Breast epithelium (tissue), 3 donors: ENCODE data around the gene LONP2.

ENCODE experiments used
- CTCF ChIP-seq, 3 donors: fragments of 450-650 bp; IDR thresholded peaks; one replicate each; pipeline ENCODE4 v1.5.1; 2016 to 2017; ENCODE audit warnings: antibody characterized with exemption in 3 of 3, mild to moderate bottlenecking in 3 of 3, moderate library complexity in 3 of 3
- POLR2A ChIP-seq: fragments of 450-650 bp; IDR thresholded peaks from one replicate; pipeline ENCODE4 v1.6.1; 2016; ENCODE audit warnings: antibody characterized with exemption, mild to moderate bottlenecking, moderate library complexity

- no peak for TF ChIP-seq CTCF (IDR thresholded peaks at IDR 0.05)
- TF ChIP-seq POLR2A = no peak
Observed at GRCh38 chr16:48218473-48218872, 25.6 kb upstream of the LONP2 start.
